Neural cell (in vitro differentiated cells): ENCODE measurements around the gene METTL6.

Source experiments
- EP300 ChIP-seq: fragments of 450-650 bp; conservative IDR thresholded peaks from 2 replicates; pipeline ENCODE4 v1.6.1; 2014; ENCODE audit warnings: antibody characterized with exemption, mild to moderate bottlenecking, moderate library complexity; ENCODE audit not compliant: poor library complexity, severe bottlenecking
- EZH2 ChIP-seq: fragments of 200-600, 300-800 bp; shearing (Covaris generic), sonication (generic); IDR thresholded peaks from 2 replicates; pipeline ENCODE4 v1.6.1; 2014; ENCODE audit warnings: antibody characterized with exemption, low read length, borderline replicate concordance, mild to moderate bottlenecking; ENCODE audit not compliant: insufficient read depth, poor library complexity, severe bottlenecking
- TAF1 ChIP-seq: IDR thresholded peaks from 2 replicates; pipeline ENCODE4 v1.6.1; 2012; ENCODE audit warnings: low read depth
- TF ChIP-seq, protein P1 (sequence below): fragments of 450-650 bp; IDR thresholded peaks from 2 replicates; pipeline ENCODE4 v1.5.1; 2014; ENCODE audit warnings: antibody characterized with exemption, mild to moderate bottlenecking, moderate library complexity; ENCODE audit not compliant: poor library complexity, severe bottlenecking
- TF ChIP-seq, protein P2 (sequence below): IDR thresholded peaks from 2 replicates; pipeline ENCODE4 v1.6.1; 2012; ENCODE audit warnings: borderline replicate concordance

DNA sequence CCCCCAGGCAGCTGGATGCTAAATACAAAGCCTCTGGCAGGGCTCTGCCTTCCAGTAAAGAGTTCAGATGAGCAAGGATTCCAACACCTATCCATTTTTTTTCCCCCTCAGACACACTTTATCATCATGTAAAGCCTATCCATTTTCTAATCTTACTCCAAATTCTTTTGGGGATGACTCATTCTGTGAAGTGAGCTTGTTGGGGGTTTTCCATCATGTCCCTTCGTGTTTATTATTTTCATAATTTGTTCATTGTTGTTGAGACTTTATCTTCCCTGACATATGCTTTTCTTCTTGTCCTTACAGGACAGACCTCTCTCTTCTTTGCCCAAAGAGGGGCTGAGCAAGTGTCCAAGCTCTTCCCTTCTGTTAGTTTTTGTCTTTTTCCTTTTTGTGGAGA lies 60.3 kb downstream of the METTL6 start:
- TF ChIP-seq, protein P1, sequence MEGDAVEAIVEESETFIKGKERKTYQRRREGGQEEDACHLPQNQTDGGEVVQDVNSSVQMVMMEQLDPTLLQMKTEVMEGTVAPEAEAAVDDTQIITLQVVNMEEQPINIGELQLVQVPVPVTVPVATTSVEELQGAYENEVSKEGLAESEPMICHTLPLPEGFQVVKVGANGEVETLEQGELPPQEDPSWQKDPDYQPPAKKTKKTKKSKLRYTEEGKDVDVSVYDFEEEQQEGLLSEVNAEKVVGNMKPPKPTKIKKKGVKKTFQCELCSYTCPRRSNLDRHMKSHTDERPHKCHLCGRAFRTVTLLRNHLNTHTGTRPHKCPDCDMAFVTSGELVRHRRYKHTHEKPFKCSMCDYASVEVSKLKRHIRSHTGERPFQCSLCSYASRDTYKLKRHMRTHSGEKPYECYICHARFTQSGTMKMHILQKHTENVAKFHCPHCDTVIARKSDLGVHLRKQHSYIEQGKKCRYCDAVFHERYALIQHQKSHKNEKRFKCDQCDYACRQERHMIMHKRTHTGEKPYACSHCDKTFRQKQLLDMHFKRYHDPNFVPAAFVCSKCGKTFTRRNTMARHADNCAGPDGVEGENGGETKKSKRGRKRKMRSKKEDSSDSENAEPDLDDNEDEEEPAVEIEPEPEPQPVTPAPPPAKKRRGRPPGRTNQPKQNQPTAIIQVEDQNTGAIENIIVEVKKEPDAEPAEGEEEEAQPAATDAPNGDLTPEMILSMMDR = no peak
- no peak for TF ChIP-seq TAF1
- TF ChIP-seq, protein P2, sequence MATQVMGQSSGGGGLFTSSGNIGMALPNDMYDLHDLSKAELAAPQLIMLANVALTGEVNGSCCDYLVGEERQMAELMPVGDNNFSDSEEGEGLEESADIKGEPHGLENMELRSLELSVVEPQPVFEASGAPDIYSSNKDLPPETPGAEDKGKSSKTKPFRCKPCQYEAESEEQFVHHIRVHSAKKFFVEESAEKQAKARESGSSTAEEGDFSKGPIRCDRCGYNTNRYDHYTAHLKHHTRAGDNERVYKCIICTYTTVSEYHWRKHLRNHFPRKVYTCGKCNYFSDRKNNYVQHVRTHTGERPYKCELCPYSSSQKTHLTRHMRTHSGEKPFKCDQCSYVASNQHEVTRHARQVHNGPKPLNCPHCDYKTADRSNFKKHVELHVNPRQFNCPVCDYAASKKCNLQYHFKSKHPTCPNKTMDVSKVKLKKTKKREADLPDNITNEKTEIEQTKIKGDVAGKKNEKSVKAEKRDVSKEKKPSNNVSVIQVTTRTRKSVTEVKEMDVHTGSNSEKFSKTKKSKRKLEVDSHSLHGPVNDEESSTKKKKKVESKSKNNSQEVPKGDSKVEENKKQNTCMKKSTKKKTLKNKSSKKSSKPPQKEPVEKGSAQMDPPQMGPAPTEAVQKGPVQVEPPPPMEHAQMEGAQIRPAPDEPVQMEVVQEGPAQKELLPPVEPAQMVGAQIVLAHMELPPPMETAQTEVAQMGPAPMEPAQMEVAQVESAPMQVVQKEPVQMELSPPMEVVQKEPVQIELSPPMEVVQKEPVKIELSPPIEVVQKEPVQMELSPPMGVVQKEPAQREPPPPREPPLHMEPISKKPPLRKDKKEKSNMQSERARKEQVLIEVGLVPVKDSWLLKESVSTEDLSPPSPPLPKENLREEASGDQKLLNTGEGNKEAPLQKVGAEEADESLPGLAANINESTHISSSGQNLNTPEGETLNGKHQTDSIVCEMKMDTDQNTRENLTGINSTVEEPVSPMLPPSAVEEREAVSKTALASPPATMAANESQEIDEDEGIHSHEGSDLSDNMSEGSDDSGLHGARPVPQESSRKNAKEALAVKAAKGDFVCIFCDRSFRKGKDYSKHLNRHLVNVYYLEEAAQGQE = no peak
- no peak for TF ChIP-seq EZH2
- TF ChIP-seq EP300 = no peak
